Stimulated activated naive B cell treated with anti-CD40 and anti-IgM and Interleukin-4, amounts not matched to agents 10 μg/mL and 1 μg/mL and 100 μg/mL, for 72 hours (primary cell): ENCODE measurements around the gene TVP23B.
A peak's percentile ranks its signal among the peaks of the same experiment; 100 is the strongest.
"Not testable (repeated sequence)": the region's sequence is repeated elsewhere in the genome, so short reads cannot be mapped to it uniquely, and the experiment has no call there.

ENCODE experiments used
- ATAC-seq, 2 donors: fragments of 150-1000 bp; cut with Tn5 transposase; replicated peaks; 2 replicates each; pipeline ENCODE4 v1.10.0; 2021; ENCODE audit warnings: moderate library complexity in 1 of 2
- DNase-seq: peaks from one replicate; pipeline ENCODE4 v3.0.0; 2021
- H3K27ac Mint-ChIP-seq: one replicate; pipeline ENCODE4 v1.8.0; 2022; ENCODE audit warnings: mild to moderate bottlenecking, mixed read lengths
- H3K27me3 Mint-ChIP-seq, 2 donors: one replicate each; pipeline ENCODE4 v1.8.0; 2022; ENCODE audit warnings: mixed read lengths in 2 of 2
- H3K36me3 Mint-ChIP-seq, 2 donors: one replicate each; pipeline ENCODE4 v1.8.0; 2022; ENCODE audit warnings: mixed read lengths in 2 of 2, mild to moderate bottlenecking in 1 of 2
- H3K4me1 Mint-ChIP-seq, 2 donors: one replicate each; pipeline ENCODE4 v1.8.0; 2022; ENCODE audit warnings: mixed read lengths in 2 of 2, mild to moderate bottlenecking in 1 of 2
- H3K4me3 Mint-ChIP-seq, 2 donors: one replicate each; pipeline ENCODE4 v1.8.0; 2022; ENCODE audit warnings: mild to moderate bottlenecking in 2 of 2, mixed read lengths in 2 of 2, moderate library complexity in 1 of 2
- H3K9me3 Mint-ChIP-seq, 2 donors: one replicate each; pipeline ENCODE4 v1.8.0; 2022; ENCODE audit warnings: mixed read lengths in 2 of 2, mild to moderate bottlenecking in 1 of 2

Gene TVP23B

GRCh38 chr17:18827613-18828012 lies 46.6 kb downstream of the TVP23B start:
- ATAC-seq, H3K27me3 Mint-ChIP-seq, DNase-seq, H3K9me3 Mint-ChIP-seq, H3K4me1 Mint-ChIP-seq, H3K4me3 Mint-ChIP-seq, H3K27ac Mint-ChIP-seq, H3K36me3 Mint-ChIP-seq: not testable (repeated sequence)

GRCh38 chr17:18848501-18848900 lies 67.5 kb downstream of the TVP23B start:
- H3K27ac Mint-ChIP-seq: peak overlapping the region; percentile 25
- H3K9me3 Mint-ChIP-seq: no peaks in the 10 kb centered on the region
- H3K36me3 Mint-ChIP-seq: peaks cover 5% of the 10 kb centered on the region in 2 donors
- DNase-seq: no peak
- H3K27me3 Mint-ChIP-seq: peaks cover 0 to 4% of the 10 kb centered on the region in 2 donors
- H3K4me1 Mint-ChIP-seq: peaks cover 6% of the 10 kb centered on the region in 2 donors
- no peak for ATAC-seq
- no peak overlapping the region for H3K4me3 Mint-ChIP-seq

GRCh38 chr17:18850679-18851078 lies 69.7 kb downstream of the TVP23B start:
- Mint-ChIP-seq H3K27ac (no peak overlapping the region), H3K9me3 (no peaks in the 10 kb centered on the region), H3K27me3 (no peaks in the 10 kb centered on the region), H3K4me3 (no peak overlapping the region), H3K4me1 (peaks cover 10 to 17% of the 10 kb centered on the region in 2 donors), H3K36me3 (peaks cover 5 to 6% of the 10 kb centered on the region in 2 donors)
- DNase-seq: no peak
- ATAC-seq: no peak

GRCh38 chr17:18851201-18851600 lies 70.2 kb downstream of the TVP23B start:
- Mint-ChIP-seq H3K4me1 (peaks cover 11 to 23% of the 10 kb centered on the region in 2 donors), H3K36me3 (peaks cover 5 to 6% of the 10 kb centered on the region in 2 donors), H3K27me3 (no peaks in the 10 kb centered on the region), H3K27ac (no peak overlapping the region), H3K4me3 (no peak overlapping the region), H3K9me3 (no peaks in the 10 kb centered on the region)
- ATAC-seq: no peak
- DNase-seq: no peak

- DNase-seq: no peak
- Mint-ChIP-seq H3K4me1 (peaks cover 15 to 38% of the 10 kb centered on the region in 2 donors), H3K4me3 (peak overlapping the region; percentile 60 to 88), H3K27ac (no peak overlapping the region), H3K9me3 (no peaks in the 10 kb centered on the region), H3K36me3 (peaks cover 5 to 6% of the 10 kb centered on the region in 2 donors), H3K27me3 (no peaks in the 10 kb centered on the region)
- ATAC-seq: no peak
Observed at GRCh38 chr17:18854956-18855355, 74.0 kb downstream of the TVP23B start.

- Mint-ChIP-seq H3K9me3 (no peaks in the 10 kb centered on the region), H3K27me3 (no peaks in the 10 kb centered on the region), H3K27ac (peak overlapping the region; percentile 93), H3K4me1 (peaks cover 18 to 44% of the 10 kb centered on the region in 2 donors), H3K36me3 (peaks cover 5 to 6% of the 10 kb centered on the region in 2 donors), H3K4me3 (peak overlapping the region; percentile 88)
- peak; percentile 89 for ATAC-seq
- peak; percentile 83 for DNase-seq
Observed at GRCh38 chr17:18855831-18856569, 75.0 kb downstream of the TVP23B start.
